ENCODE data around the gene KIAA2012. TPM values are rescaled to one million over a fixed set of nuclear protein-coding genes. Genes with fewer than 3 reads are reported as not detected.

Gene KIAA2012
- total RNA-seq, 2 donors from 2014 or later: 0.74 TPM; not detected in 1

GRCh38 chr2:202194418-202194817, 121.4 kb downstream of the KIAA2012 start:
- no peaks in the 10 kb centered on the region for H3K36me3 ChIP-seq
- 85% methylated on average over 3 of the region's 3 CpGs for WGBS
- no peak for DNase-seq (ENCODE audit: low spot score)
- TF ChIP-seq POLR2A (IDR thresholded peaks at IDR 0.05) (no peak), CTCF (IDR thresholded peaks at IDR 0.05) (no peak), POLR2AphosphoS5 (IDR thresholded peaks at IDR 0.05) (no peak)
- intact Hi-C loops (cut with DNase I): no loop called here
- H3K4me1 ChIP-seq (replicated peaks): no peaks in the 10 kb centered on the region
- no peak overlapping the region for H3K27ac ChIP-seq
- no peaks in the 10 kb centered on the region for H3K27me3 ChIP-seq (replicated peaks; ENCODE audit: insufficient read depth)
- no peaks in the 10 kb centered on the region for H3K9me3 ChIP-seq
- H3K4me3 ChIP-seq: no peak overlapping the region

- H3K27me3 ChIP-seq (replicated peaks; ENCODE audit: insufficient read depth): no peaks in the 10 kb centered on the region
- WGBS: 78% methylated on average over 6 of the region's 6 CpGs
- TF ChIP-seq POLR2A (IDR thresholded peaks at IDR 0.05) (no peak), CTCF (IDR thresholded peaks at IDR 0.05) (no peak), POLR2AphosphoS5 (IDR thresholded peaks at IDR 0.05) (no peak)
- H3K36me3 ChIP-seq: no peaks in the 10 kb centered on the region
- intact Hi-C loops (cut with DNase I): no loop called here
- no peak overlapping the region for H3K27ac ChIP-seq
- H3K4me3 ChIP-seq: no peak overlapping the region
- H3K4me1 ChIP-seq (replicated peaks): no peaks in the 10 kb centered on the region
- no peak for DNase-seq (ENCODE audit: low spot score)
- H3K9me3 ChIP-seq: no peaks in the 10 kb centered on the region
Measured at GRCh38 chr2:202196727-202197126, 123.7 kb downstream of the KIAA2012 start.

GRCh38 chr2:202201220-202202160, 128.4 kb downstream of the KIAA2012 start:
- no peak for DNase-seq (ENCODE audit: low spot score)
- Histone ChIP-seq H3K36me3 (no peaks in the 10 kb centered on the region), H3K27ac (no peak overlapping the region), H3K9me3 (no peaks in the 10 kb centered on the region), H3K4me1 (replicated peaks) (no peaks in the 10 kb centered on the region), H3K27me3 (replicated peaks; ENCODE audit: insufficient read depth) (no peaks in the 10 kb centered on the region), H3K4me3 (no peak overlapping the region)
- TF ChIP-seq POLR2A (IDR thresholded peaks at IDR 0.05): no peak
- no peak for TF ChIP-seq POLR2AphosphoS5 (IDR thresholded peaks at IDR 0.05)
- no peak for TF ChIP-seq CTCF (IDR thresholded peaks at IDR 0.05)
- 96% methylated on average over 21 of the region's 21 CpGs for WGBS
- intact Hi-C loops (cut with DNase I): no loop called here

GRCh38 chr2:202203348-202203747, 130.3 kb downstream of the KIAA2012 start:
- DNase-seq (ENCODE audit: low spot score): no peak
- H3K4me1 ChIP-seq (replicated peaks): no peaks in the 10 kb centered on the region
- intact Hi-C loops (cut with DNase I): no loop called here
- WGBS: 87% methylated on average over 5 of the region's 5 CpGs
- H3K27me3 ChIP-seq (replicated peaks; ENCODE audit: insufficient read depth): no peaks in the 10 kb centered on the region
- TF ChIP-seq POLR2A (IDR thresholded peaks at IDR 0.05): no peak
- no peak for TF ChIP-seq CTCF (IDR thresholded peaks at IDR 0.05)
- TF ChIP-seq POLR2AphosphoS5 (IDR thresholded peaks at IDR 0.05): no peak
- no peak overlapping the region for H3K4me3 ChIP-seq
- no peaks in the 10 kb centered on the region for H3K9me3 ChIP-seq
- H3K27ac ChIP-seq: no peak overlapping the region
- no peaks in the 10 kb centered on the region for H3K36me3 ChIP-seq

GRCh38 chr2:202204855-202205254, 131.8 kb downstream of the KIAA2012 start:
- TF ChIP-seq POLR2AphosphoS5 (IDR thresholded peaks at IDR 0.05): no peak
- TF ChIP-seq POLR2A (IDR thresholded peaks at IDR 0.05): no peak
- TF ChIP-seq CTCF (IDR thresholded peaks at IDR 0.05): no peak
- no peaks in the 10 kb centered on the region for H3K9me3 ChIP-seq
- H3K4me1 ChIP-seq (replicated peaks): no peaks in the 10 kb centered on the region
- no peak for DNase-seq (ENCODE audit: low spot score)
- intact Hi-C loops (cut with DNase I): no loop called here
- H3K27ac ChIP-seq: no peak overlapping the region
- H3K4me3 ChIP-seq: no peak overlapping the region
- no peaks in the 10 kb centered on the region for H3K27me3 ChIP-seq (replicated peaks; ENCODE audit: insufficient read depth)
- no peaks in the 10 kb centered on the region for H3K36me3 ChIP-seq
- WGBS: 96% methylated on average over 2 of the region's 2 CpGs

Data from prostate gland (tissue), 2 donors.